DMS53 (cell line): ENCODE data around the gene PIK3CD.
"Not testable (repeated sequence)": the region's sequence is repeated elsewhere in the genome, so short reads cannot be mapped to it uniquely, and the experiment has no call there.

ENCODE experiments used
- DNase-seq: peaks from one replicate; lab custom pipeline; 2025; lab: John Stamatoyannopoulos, UW

The PIK3CD gene

GRCh38 chr1:9654834-9655723 is 3.5 kb downstream of the PIK3CD start:
- DNase-seq: no peak

- no peak for DNase-seq
Observed at GRCh38 chr1:9655836-9656235, 4.3 kb downstream of the PIK3CD start.

- no peak for DNase-seq
Observed at GRCh38 chr1:9657521-9658032, 6.0 kb downstream of the PIK3CD start.

GRCh38 chr1:9658199-9658598 is 6.7 kb downstream of the PIK3CD start:
- no peak for DNase-seq

- DNase-seq: no peak
Observed at GRCh38 chr1:9659328-9659727, 7.8 kb downstream of the PIK3CD start.

GRCh38 chr1:9663257-9663656 is 11.7 kb downstream of the PIK3CD start:
- no peak for DNase-seq

- no peak for DNase-seq
Observed at GRCh38 chr1:9665193-9665592, 13.7 kb downstream of the PIK3CD start.

- DNase-seq: no peak
Observed at GRCh38 chr1:9668080-9668479, 16.5 kb downstream of the PIK3CD start.

GRCh38 chr1:9670085-9670484 is 18.6 kb downstream of the PIK3CD start:
- no peak for DNase-seq

GRCh38 chr1:9671377-9672140 is 20.0 kb downstream of the PIK3CD start:
- DNase-seq: peak; percentile 89

GRCh38 chr1:9672444-9672843 is 20.9 kb downstream of the PIK3CD start:
- DNase-seq: no peak

GRCh38 chr1:9675393-9675792 is 23.9 kb downstream of the PIK3CD start:
- DNase-seq: no peak

- not testable (repeated sequence) for DNase-seq
Observed at GRCh38 chr1:9676128-9676527, 24.6 kb downstream of the PIK3CD start.

- no peak for DNase-seq
Observed at GRCh38 chr1:9676815-9677393, 25.4 kb downstream of the PIK3CD start.

GRCh38 chr1:9680091-9680490 is 28.6 kb downstream of the PIK3CD start:
- DNase-seq: no peak

GRCh38 chr1:9680828-9681227 is 29.3 kb downstream of the PIK3CD start:
- no peak for DNase-seq

GRCh38 chr1:9684801-9685200 is 33.3 kb downstream of the PIK3CD start:
- no peak for DNase-seq

GRCh38 chr1:9687120-9687873 is 35.8 kb downstream of the PIK3CD start:
- peak; percentile 82 for DNase-seq

GRCh38 chr1:9687874-9688582 is 36.5 kb downstream of the PIK3CD start:
- DNase-seq: peak; percentile 71

- DNase-seq: no peak
Observed at GRCh38 chr1:9688599-9688998, 37.1 kb downstream of the PIK3CD start.

- DNase-seq: peak; percentile 88
Observed at GRCh38 chr1:9689011-9689706, 37.6 kb downstream of the PIK3CD start.
